GM21423 (cell line): ENCODE results near the gene ALG6.

ENCODE experiments used
- ATAC-seq: cut with Tn5 transposase; IDR thresholded peaks from one replicate; pipeline ENCODE4 v1.9.1; 2021; ENCODE audit warnings: mild to moderate bottlenecking, moderate library complexity; ENCODE audit not compliant: unreplicated experiment

ALG6 gene

GRCh38 chr1:63367215-63368103 lies at the start of gene ALG6:
Gene ALG6, plus strand, starts transcription at chr1:63367627. Its CDS starts 3,351 bp downstream, at chr1:63370978.
- ATAC-seq: peak; percentile 97

GRCh38 chr1:63317817-63318152 lies 49.6 kb upstream of the ALG6 start:
- no peak for ATAC-seq

- no peak for ATAC-seq
Observed at GRCh38 chr1:63318201-63318979, 49.0 kb upstream of the ALG6 start.

- no peak for ATAC-seq
Observed at GRCh38 chr1:63319046-63320021, 48.1 kb upstream of the ALG6 start.

- no peak for ATAC-seq
Observed at GRCh38 chr1:63320022-63320721, 47.3 kb upstream of the ALG6 start.

- no peak for ATAC-seq
Observed at GRCh38 chr1:63321066-63321784, 46.2 kb upstream of the ALG6 start.

GRCh38 chr1:63321785-63322113 lies 45.7 kb upstream of the ALG6 start:
- ATAC-seq: no peak

GRCh38 chr1:63322114-63322943 lies 45.1 kb upstream of the ALG6 start, which contains the start of gene FOXD3:
Gene FOXD3, plus strand, starts transcription at chr1:63322567. Its CDS starts 492 bp downstream, at chr1:63323059.
- peak; percentile 40 for ATAC-seq

GRCh38 chr1:63322944-63323864 lies 44.2 kb upstream of the ALG6 start:
- ATAC-seq: no peak

GRCh38 chr1:63323865-63324778 lies 43.3 kb upstream of the ALG6 start:
- no peak for ATAC-seq

GRCh38 chr1:63324779-63325119 lies 42.7 kb upstream of the ALG6 start:
- ATAC-seq: no peak

GRCh38 chr1:63325279-63325985 lies 42.0 kb upstream of the ALG6 start:
- no peak for ATAC-seq

- ATAC-seq: no peak
Observed at GRCh38 chr1:63326106-63326472, 41.3 kb upstream of the ALG6 start.

- ATAC-seq: no peak
Observed at GRCh38 chr1:63326473-63327380, 40.7 kb upstream of the ALG6 start.

- ATAC-seq: no peak
Observed at GRCh38 chr1:63327417-63328054, 39.9 kb upstream of the ALG6 start.
